K562 (cell line): ENCODE data around the gene HNMT. TPM values are rescaled to one million over a fixed set of nuclear protein-coding genes. Genes with fewer than 3 reads are reported as not detected.

Experiments
- DEAF1 ChIP-seq: fragments of 450-650 bp; formaldehyde crosslinking; IDR thresholded peaks from 2 replicates; pipeline ENCODE4 v1.4.0; 2020; ENCODE audit warnings: mild to moderate bottlenecking, moderate library complexity
- HMBOX1 ChIP-seq: sonication (generic); IDR thresholded peaks from 2 replicates; pipeline ENCODE4 v1.6.1; 2016
- RAD21 ChIP-seq, 2 experiments: fragments of 250-450 bp in 1 of 2; fragments of 450-650 bp in 1 of 2; sonication (Bioruptor Pico) in 1 of 2; formaldehyde crosslinking in 1 of 2; IDR thresholded peaks in 1 of 2; conservative IDR thresholded peaks in 1 of 2; 2 replicates each; pipeline versions ENCODE4 v1.4.0 to v1.8.0; 2020 to 2022; ENCODE audit warnings: mild to moderate bottlenecking in 2 of 2, moderate library complexity in 1 of 2
- REST ChIP-seq, 2 experiments: fragments of 450-650 bp; formaldehyde crosslinking in 1 of 2; IDR thresholded peaks; 2 replicates each; pipeline versions ENCODE4 v1.4.0 to v1.6.1; 2014 to 2020; ENCODE audit warnings: mild to moderate bottlenecking in 2 of 2, borderline replicate concordance in 1 of 2, low read depth in 1 of 2
- ZBTB2 ChIP-seq: fragments of 450-650 bp; IDR thresholded peaks from 2 replicates; pipeline ENCODE4 v1.6.1; 2016; ENCODE audit warnings: antibody characterized with exemption
- ZNF707 ChIP-seq: fragments of 250-450 bp; sonication (Bioruptor Pico); conservative IDR thresholded peaks from 2 replicates; pipeline ENCODE4 v1.8.0; 2022; ENCODE audit warnings: inconsistent platforms, mild to moderate bottlenecking, moderate library complexity
- polyA plus RNA-seq, 8 experiments: library from polyadenylated mRNA; depleted of rRNA in 4 of 8; stranded (reverse) in 5 of 8; unstranded in 3 of 8; fragments of >200 nt; fragmentation: Nextera tagmentation in 2 of 8; fragmentation: Illumina TruSeq in 1 of 8; extraction: Ambion mirVana in 2 of 8; extraction: Trizol in 1 of 8; gene quantifications; 2 replicates each; pipeline versions ENCODE4 v1.2.1 to v1.2.3, GENCODE V29; 2011 to 2014; ENCODE audit warnings: inconsistent platforms in 1 of 8, missing spikeins in 1 of 8
- total RNA-seq, 7 experiments: library from RNA; depleted of rRNA in 6 of 7; stranded (reverse); fragments of >200 nt in 6 of 7; fragmentation: Illumina TruSeq in 2 of 7; extraction: Trizol in 2 of 7; gene quantifications; 2 replicates each; pipeline versions ENCODE4 v1.2.1 to v1.2.3, GENCODE V29; 2011 to 2021; ENCODE audit warnings: low replicate concordance in 1 of 7

Gene HNMT
- total and polyA plus RNA-seq, 9 of the 15 experiments (the other 6 are each of a cell fraction or from before 2014, with no cell fraction given), result 3.1 to 10.9 (median 5.3) TPM

GRCh38 chr2:138020432-138020831 lies 56.2 kb downstream of the HNMT start (continued):
- TF ChIP-seq REST (IDR thresholded peaks at IDR 0.05; ENCODE audit: borderline replicate concordance) (peak; percentile 60; the same call in 1 of the 2 replicates), REST (CRISPR knock-in tag; IDR thresholded peaks at IDR 0.05; ENCODE audit: low read depth) (no peak), RAD21 (CRISPR knock-in tag; conservative IDR thresholded peaks at IDR 0.05 in 1 of 2, IDR thresholded peaks at IDR 0.05 in 1 of 2) (peak in 1 of 2 experiments; percentile 39; a peak in 2 of 4 replicates), ZBTB2 (no peak), HMBOX1 (peak; percentile 54), DEAF1 (0 out of 2 replicates have a peak, but pooled peaks have one; percentile 27), ZNF707 (no peak)
